Measurements from ENCODE around the gene TNFRSF17.
"Not testable (repeated sequence)": the region's sequence is repeated elsewhere in the genome, so short reads cannot be mapped to it uniquely, and the experiment has no call there.

The TNFRSF17 gene

GRCh38 chr16:11927350-11927749 is 37.7 kb upstream of the TNFRSF17 start:
- H3K4me3 ChIP-seq (ENCODE audit: low read length); H3K79me2 ChIP-seq (ENCODE audit: low read length); DNase-seq; H3K27me3 ChIP-seq (replicated peaks; ENCODE audit: insufficient read depth, low read length); H3K36me3 ChIP-seq (replicated peaks; ENCODE audit: insufficient read depth, low read length); H3K27ac ChIP-seq (ENCODE audit: low read length); H4K20me1 ChIP-seq (ENCODE audit: insufficient read depth, low read length); H3K9ac ChIP-seq (ENCODE audit: low read length); H2AFZ ChIP-seq (ENCODE audit: low read length); H3K4me2 ChIP-seq (ENCODE audit: low read depth, low read length); H3K4me1 ChIP-seq (ENCODE audit: low read length); H3K9me3 ChIP-seq (replicated peaks; ENCODE audit: insufficient read depth, low read length); H3F3A ChIP-seq (ENCODE audit: insufficient read depth, low read length); H3K9me2 ChIP-seq (replicated peaks; ENCODE audit: insufficient read depth, low read length): not testable (repeated sequence)

DNA sequence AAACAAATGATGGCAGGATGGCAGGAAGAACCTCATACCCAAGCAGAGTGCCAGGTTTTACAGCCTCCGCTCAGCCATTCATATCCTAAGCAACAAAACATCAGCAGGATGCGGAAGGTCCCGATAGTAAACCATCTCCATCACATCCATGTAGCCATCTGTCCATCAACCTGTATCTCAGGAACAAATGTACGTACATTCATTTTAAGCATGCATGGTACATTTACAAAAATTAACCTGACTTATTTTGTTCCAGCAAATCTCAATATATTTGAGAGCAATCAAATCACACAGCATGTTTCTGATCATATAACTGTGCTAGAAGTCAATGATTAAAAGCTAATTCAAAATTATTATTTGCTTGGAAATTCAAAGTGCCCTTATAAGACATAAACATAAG is 23.1 kb upstream of the TNFRSF17 start, which contains the start of gene NPIPB2:
TSS of gene NPIPB2 (minus strand) at position 101 of the 400 bp plus-strand sequence. CDS start at position 101, 0 bp downstream.
- H4K20me1 ChIP-seq (ENCODE audit: insufficient read depth, low read length); H2AFZ ChIP-seq (ENCODE audit: low read length); H3K9ac ChIP-seq (ENCODE audit: low read length); H3K4me2 ChIP-seq (ENCODE audit: low read depth, low read length); H3K9me3 ChIP-seq (replicated peaks; ENCODE audit: insufficient read depth, low read length); H3F3A ChIP-seq (ENCODE audit: insufficient read depth, low read length); H3K4me3 ChIP-seq (ENCODE audit: low read length); H3K9me2 ChIP-seq (replicated peaks; ENCODE audit: insufficient read depth, low read length); DNase-seq; H3K27me3 ChIP-seq (replicated peaks; ENCODE audit: insufficient read depth, low read length); H3K27ac ChIP-seq (ENCODE audit: low read length); H3K4me1 ChIP-seq (ENCODE audit: low read length); H3K79me2 ChIP-seq (ENCODE audit: low read length); H3K36me3 ChIP-seq (replicated peaks; ENCODE audit: insufficient read depth, low read length): not testable (repeated sequence)

GRCh38 chr16:11946433-11946832 is 18.6 kb upstream of the TNFRSF17 start:
- no peaks in the 10 kb centered on the region for H3K27me3 ChIP-seq (replicated peaks; ENCODE audit: insufficient read depth, low read length)
- no peaks in the 10 kb centered on the region for H3K9me2 ChIP-seq (replicated peaks; ENCODE audit: insufficient read depth, low read length)
- no peak overlapping the region for H2AFZ ChIP-seq (ENCODE audit: low read length)
- H3K9me3 ChIP-seq (replicated peaks; ENCODE audit: insufficient read depth, low read length) = no peaks in the 10 kb centered on the region
- H3K36me3 ChIP-seq (replicated peaks; ENCODE audit: insufficient read depth, low read length) = no peaks in the 10 kb centered on the region
- H3K9ac ChIP-seq (ENCODE audit: low read length) = no peak overlapping the region
- H3F3A ChIP-seq (ENCODE audit: insufficient read depth, low read length) = 0 out of 2 replicates have a peak, but pooled peaks cover 2% of the 10 kb centered on the region
- no peak overlapping the region for H3K27ac ChIP-seq (ENCODE audit: low read length)
- TF ChIP-seq, protein P1, sequence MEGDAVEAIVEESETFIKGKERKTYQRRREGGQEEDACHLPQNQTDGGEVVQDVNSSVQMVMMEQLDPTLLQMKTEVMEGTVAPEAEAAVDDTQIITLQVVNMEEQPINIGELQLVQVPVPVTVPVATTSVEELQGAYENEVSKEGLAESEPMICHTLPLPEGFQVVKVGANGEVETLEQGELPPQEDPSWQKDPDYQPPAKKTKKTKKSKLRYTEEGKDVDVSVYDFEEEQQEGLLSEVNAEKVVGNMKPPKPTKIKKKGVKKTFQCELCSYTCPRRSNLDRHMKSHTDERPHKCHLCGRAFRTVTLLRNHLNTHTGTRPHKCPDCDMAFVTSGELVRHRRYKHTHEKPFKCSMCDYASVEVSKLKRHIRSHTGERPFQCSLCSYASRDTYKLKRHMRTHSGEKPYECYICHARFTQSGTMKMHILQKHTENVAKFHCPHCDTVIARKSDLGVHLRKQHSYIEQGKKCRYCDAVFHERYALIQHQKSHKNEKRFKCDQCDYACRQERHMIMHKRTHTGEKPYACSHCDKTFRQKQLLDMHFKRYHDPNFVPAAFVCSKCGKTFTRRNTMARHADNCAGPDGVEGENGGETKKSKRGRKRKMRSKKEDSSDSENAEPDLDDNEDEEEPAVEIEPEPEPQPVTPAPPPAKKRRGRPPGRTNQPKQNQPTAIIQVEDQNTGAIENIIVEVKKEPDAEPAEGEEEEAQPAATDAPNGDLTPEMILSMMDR (IDR thresholded peaks at IDR 0.05; ENCODE audit: low read length) = no peak
- no peak for TF ChIP-seq EZH2 (optimal IDR thresholded peaks at IDR 0.05; ENCODE audit: low read depth, low read length)
- no peak for TF ChIP-seq EZH2phosphoT487 (IDR thresholded peaks at IDR 0.05; ENCODE audit: low read length)
- DNase-seq = no peak
- H3K4me2 ChIP-seq (ENCODE audit: low read depth, low read length) = no peak overlapping the region
- 0 out of 2 replicates have a peak, but pooled peaks cover 5% of the 10 kb centered on the region for H3K4me1 ChIP-seq (ENCODE audit: low read length)
- peaks cover 8% of the 10 kb centered on the region for H3K79me2 ChIP-seq (ENCODE audit: low read length)
- no peaks in the 10 kb centered on the region for H4K20me1 ChIP-seq (ENCODE audit: insufficient read depth, low read length)
- no peak overlapping the region for H3K4me3 ChIP-seq (ENCODE audit: low read length)

GRCh38 chr16:11948819-11949218 is 16.2 kb upstream of the TNFRSF17 start:
- no peaks in the 10 kb centered on the region for H3K9me3 ChIP-seq (replicated peaks; ENCODE audit: insufficient read depth, low read length)
- no peaks in the 10 kb centered on the region for H3K36me3 ChIP-seq (replicated peaks; ENCODE audit: insufficient read depth, low read length)
- no peak overlapping the region for H3K4me3 ChIP-seq (ENCODE audit: low read length)
- no peak for DNase-seq
- H2AFZ ChIP-seq (ENCODE audit: low read length) = no peak overlapping the region
- H3K4me2 ChIP-seq (ENCODE audit: low read depth, low read length) = no peak overlapping the region
- H4K20me1 ChIP-seq (ENCODE audit: insufficient read depth, low read length) = no peaks in the 10 kb centered on the region
- 0 out of 2 replicates have a peak, but pooled peaks cover 5% of the 10 kb centered on the region for H3K4me1 ChIP-seq (ENCODE audit: low read length)
- H3F3A ChIP-seq (ENCODE audit: insufficient read depth, low read length) = 0 out of 2 replicates have a peak, but pooled peaks cover 2% of the 10 kb centered on the region
- no peaks in the 10 kb centered on the region for H3K9me2 ChIP-seq (replicated peaks; ENCODE audit: insufficient read depth, low read length)
- H3K79me2 ChIP-seq (ENCODE audit: low read length) = peaks cover 8% of the 10 kb centered on the region
- H3K27ac ChIP-seq (ENCODE audit: low read length) = no peak overlapping the region
- TF ChIP-seq EZH2 (optimal IDR thresholded peaks at IDR 0.05; ENCODE audit: low read depth, low read length) (no peak), EZH2phosphoT487 (IDR thresholded peaks at IDR 0.05; ENCODE audit: low read length) (no peak)
- TF ChIP-seq, protein P1 (IDR thresholded peaks at IDR 0.05; ENCODE audit: low read length) = no peak
- H3K9ac ChIP-seq (ENCODE audit: low read length) = no peak overlapping the region
- no peaks in the 10 kb centered on the region for H3K27me3 ChIP-seq (replicated peaks; ENCODE audit: insufficient read depth, low read length)

Measured in MM.1S (cell line).